ENCODE data around the gene FHOD3. TPM values are rescaled to one million over a fixed set of nuclear protein-coding genes. Genes with fewer than 3 reads are reported as not detected.
"Not testable (repeated sequence)": the region's sequence is repeated elsewhere in the genome, so short reads cannot be mapped to it uniquely, and the experiment has no call there.

The FHOD3 gene
- polyA plus RNA-seq, 1 donor: 42.4 TPM

GRCh38 chr18:36546876-36547275, 249.4 kb downstream of the FHOD3 start:
- DNase-seq: no peak

- no peak for DNase-seq
These were observed 250.0 kb downstream of the FHOD3 start for GRCh38 chr18:36547544-36547943.

- DNase-seq: not testable (repeated sequence)
These were observed 253.8 kb downstream of the FHOD3 start for GRCh38 chr18:36551274-36551673.

GRCh38 chr18:36558234-36558633, 260.7 kb downstream of the FHOD3 start:
- no peak for DNase-seq

- no peak for DNase-seq
These were observed 261.8 kb downstream of the FHOD3 start for GRCh38 chr18:36559149-36559857.

GRCh38 chr18:36560187-36560586, 262.7 kb downstream of the FHOD3 start:
- no peak for DNase-seq

GRCh38 chr18:36561046-36561445, 263.5 kb downstream of the FHOD3 start:
- DNase-seq: no peak

GRCh38 chr18:36564841-36565240, 267.3 kb downstream of the FHOD3 start:
- no peak for DNase-seq

- no peak for DNase-seq
These were observed 270.3 kb downstream of the FHOD3 start for GRCh38 chr18:36567800-36568199.

GRCh38 chr18:36568487-36568886, 271.0 kb downstream of the FHOD3 start:
- DNase-seq: no peak

- peak; percentile 67 for DNase-seq
These were observed 274.8 kb downstream of the FHOD3 start for GRCh38 chr18:36572135-36572856.

- no peak for DNase-seq
These were observed 278.8 kb downstream of the FHOD3 start for GRCh38 chr18:36576339-36576738.

GRCh38 chr18:36578871-36579710, 281.6 kb downstream of the FHOD3 start:
- peak; percentile 13 for DNase-seq

- DNase-seq: no peak
These were observed 282.8 kb downstream of the FHOD3 start for GRCh38 chr18:36580266-36580665.

GRCh38 chr18:36580874-36581750, 283.6 kb downstream of the FHOD3 start:
- DNase-seq: no peak

GRCh38 chr18:36582988-36583745, 285.7 kb downstream of the FHOD3 start:
- no peak for DNase-seq

- DNase-seq: no peak
These were observed 292.5 kb downstream of the FHOD3 start for GRCh38 chr18:36589857-36590543.

GRCh38 chr18:36590621-36591580, 293.4 kb downstream of the FHOD3 start:
- DNase-seq: no peak

GRCh38 chr18:36592282-36592681, 294.8 kb downstream of the FHOD3 start:
- no peak for DNase-seq
